GM19193 (cell line): Measurements from ENCODE around the gene G3BP1.

ENCODE experiments used
- POLR2A ChIP-seq: IDR thresholded peaks from 4 replicates; pipeline ENCODE4 v1.6.1; 2011; ENCODE audit not compliant: insufficient read depth, insufficient read length; ENCODE audit errors: extremely low read depth

Gene G3BP1

DNA sequence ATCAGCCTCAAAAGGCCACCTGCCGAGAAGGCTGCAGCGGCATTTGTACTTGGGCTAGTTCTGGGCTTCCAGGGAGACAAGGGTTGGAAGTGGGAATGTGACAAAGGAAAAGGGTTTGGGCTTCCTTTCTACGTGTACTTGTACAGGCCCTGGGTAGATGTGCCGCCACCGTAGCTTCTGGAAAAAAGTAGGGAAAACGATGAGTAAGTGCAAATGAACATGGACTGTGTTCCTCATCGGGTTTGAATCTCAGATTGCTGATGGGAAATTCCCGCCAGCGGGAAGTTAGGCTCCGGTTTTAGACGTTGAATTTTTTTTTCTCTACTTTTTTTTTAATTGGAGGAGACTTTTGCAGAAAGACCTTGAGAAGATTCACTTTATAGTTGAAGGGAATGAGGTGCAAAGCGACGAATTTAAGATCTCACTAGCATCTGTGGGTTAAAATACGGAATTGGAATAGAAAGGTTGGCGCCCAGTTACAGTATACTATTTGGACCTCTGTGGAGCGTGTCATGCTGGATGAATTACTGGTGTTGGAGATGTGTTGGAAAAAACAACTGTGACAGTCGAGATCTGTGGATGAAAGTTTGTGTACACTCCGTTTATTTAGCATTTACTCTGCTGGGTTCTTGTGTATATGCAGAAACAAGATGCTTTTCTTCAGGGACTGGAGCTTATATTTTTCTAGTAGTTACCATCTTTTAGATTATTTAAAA, 1.2 kb downstream of the G3BP1 start:
- TF ChIP-seq POLR2A, result no peak

DNA sequence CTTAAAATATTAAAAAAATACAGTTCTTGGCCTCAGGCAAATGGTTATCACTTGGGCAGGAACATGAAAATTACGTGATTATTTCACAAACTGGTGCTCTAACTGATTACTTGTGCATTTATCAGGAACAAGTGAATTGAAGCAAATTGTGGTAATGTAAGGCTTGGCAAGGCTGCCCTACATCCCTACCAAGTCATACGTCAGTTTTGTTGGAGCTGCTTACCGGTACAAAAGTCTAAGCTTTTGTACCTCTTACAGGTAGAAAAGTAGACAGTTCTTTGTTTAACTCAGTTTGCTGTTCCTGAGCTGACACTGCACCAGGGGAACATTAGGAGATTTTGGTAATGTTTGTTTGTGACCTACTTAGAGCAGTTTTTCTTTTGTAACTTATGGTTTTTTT, 2.2 kb downstream of the G3BP1 start:
- no peak for TF ChIP-seq POLR2A

DNA sequence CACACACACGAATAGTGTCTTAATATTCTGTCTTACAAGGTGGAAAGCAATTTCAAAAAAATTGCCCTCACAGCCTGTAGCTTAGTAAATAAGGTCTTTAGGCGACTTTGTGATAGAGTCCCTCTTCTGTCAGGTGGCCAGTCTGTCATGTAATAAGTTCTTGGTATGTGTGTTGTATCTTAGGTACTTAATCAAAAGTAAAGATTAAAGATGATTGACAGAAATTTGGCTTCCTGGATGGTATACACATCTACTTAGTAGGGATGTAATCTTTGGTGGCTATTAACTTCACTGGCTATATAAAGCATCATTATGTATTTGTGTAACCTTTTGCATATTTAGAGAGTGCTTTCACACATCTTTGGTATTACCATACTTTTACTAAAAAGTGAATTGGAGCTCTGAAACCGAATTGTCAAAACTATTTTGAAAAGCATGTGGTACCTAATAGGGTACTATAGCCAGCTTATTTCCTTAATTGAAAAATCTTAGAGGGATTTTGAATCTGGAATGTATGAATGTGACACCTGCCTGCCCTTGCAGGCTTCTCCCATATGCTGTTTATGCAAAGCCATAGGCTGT, 3.4 kb downstream of the G3BP1 start:
- no peak for TF ChIP-seq POLR2A

DNA sequence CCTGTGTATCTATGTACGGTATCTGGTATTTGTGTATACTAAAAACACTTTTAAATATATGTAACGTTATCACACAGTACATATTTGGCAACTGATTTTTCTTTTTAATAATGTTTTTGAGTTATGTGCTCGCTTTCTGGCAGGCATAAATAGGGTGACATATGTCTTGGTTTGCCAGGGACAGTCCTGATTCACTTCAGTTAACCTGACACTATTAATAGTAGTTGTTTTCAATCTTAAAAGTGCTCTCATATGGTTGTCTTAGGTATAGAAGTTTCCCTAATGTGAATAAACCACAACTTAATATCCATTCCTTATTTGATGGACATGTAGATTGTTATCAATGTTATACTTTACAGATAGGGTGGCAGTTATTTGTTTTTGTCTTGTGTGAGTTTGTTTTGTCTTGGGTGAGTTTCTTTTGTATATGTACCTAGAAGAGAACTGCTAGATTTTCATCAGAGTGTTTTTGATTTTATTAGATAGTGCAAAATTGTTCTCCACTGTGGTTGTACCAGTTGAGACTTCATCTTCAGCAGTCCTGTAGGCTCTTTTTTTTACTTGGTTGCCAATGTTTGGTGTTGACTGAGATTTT, 7.9 kb downstream of the G3BP1 start:
- no peak for TF ChIP-seq POLR2A

DNA sequence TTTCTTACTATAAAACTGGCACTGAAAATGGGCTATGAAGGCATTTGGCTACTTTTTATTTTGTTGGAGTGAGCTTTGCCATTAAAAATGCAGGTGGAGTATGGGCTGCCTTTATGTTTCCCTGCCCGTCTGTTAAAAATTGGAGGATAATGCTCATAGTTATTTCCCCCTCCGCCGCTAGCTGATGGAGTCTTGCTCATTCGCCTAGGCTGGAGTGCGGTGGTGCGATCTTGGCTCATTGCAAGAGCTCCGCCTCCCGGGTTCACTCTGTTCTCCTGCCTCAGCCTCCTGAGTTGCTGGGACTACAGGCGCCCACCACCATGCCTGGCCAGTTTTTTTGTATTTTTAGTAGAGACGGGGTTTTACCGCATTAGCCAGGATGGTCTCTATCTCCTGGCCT, 8.6 kb downstream of the G3BP1 start:
- no peak for TF ChIP-seq POLR2A

GRCh38 chr5:151781201-151781600, 9.4 kb downstream of the G3BP1 start:
- no peak for TF ChIP-seq POLR2A

- TF ChIP-seq POLR2A, result no peak
Observed at GRCh38 chr5:151784141-151784540, 12.4 kb downstream of the G3BP1 start.

GRCh38 chr5:151786468-151786867, 14.7 kb downstream of the G3BP1 start:
- no peak for TF ChIP-seq POLR2A

- TF ChIP-seq POLR2A, result no peak
Observed at GRCh38 chr5:151787817-151788216, 16.1 kb downstream of the G3BP1 start.

- TF ChIP-seq POLR2A, result no peak
Observed at GRCh38 chr5:151793358-151793757, 21.6 kb downstream of the G3BP1 start.

GRCh38 chr5:151795426-151795825, 23.7 kb downstream of the G3BP1 start:
- TF ChIP-seq POLR2A, result no peak

DNA sequence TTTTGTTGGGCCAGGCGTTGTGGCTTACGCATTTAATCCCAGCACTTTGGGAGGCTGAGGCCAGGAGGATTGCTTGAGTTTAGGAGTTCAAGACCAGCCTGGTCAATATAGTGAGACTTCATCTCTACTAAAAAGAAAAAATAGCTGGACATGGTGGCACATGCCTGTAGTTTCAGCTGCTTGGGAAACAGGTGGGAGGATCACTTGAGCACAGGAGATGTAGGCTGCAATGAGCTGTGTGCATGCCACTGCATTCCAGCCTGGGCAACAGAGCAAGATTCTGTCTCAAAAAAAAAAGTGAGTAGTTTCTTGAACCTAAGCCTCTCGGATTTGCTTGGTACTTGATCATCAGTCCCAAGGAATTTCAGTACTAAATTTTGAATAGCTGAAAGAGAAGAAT, 26.9 kb downstream of the G3BP1 start:
- no peak for TF ChIP-seq POLR2A

DNA sequence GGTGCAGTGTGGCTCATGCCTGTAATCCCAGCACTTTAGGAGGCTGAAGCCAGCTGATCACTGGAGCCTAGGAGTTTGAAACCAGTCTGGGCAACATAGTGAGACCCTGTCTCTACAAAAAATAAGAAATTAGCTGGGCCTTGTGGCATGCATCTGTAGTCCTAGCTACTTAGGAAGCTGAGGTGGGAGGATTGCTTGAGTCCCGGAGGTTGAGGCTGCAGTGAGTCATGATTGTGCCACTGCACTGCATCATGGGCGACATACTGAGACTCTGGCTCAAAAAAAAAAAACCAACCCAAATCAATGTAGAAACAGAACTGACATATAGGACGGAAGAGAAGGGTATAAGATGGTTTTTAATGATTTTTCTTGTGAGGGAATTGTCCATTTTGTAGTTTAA, 27.7 kb downstream of the G3BP1 start:
- no peak for TF ChIP-seq POLR2A

GRCh38 chr5:151800532-151800931, 28.8 kb downstream of the G3BP1 start:
- no peak for TF ChIP-seq POLR2A

GRCh38 chr5:151805414-151806223, 33.9 kb downstream of the G3BP1 start:
- TF ChIP-seq POLR2A, result no peak
